NB4 (cell line): Measurements from ENCODE around the gene ERMN.

Experiments used
- POLR2A ChIP-seq: IDR thresholded peaks from 2 replicates; pipeline ENCODE4 v1.6.1; 2011; ENCODE audit warnings: mild to moderate bottlenecking; ENCODE audit not compliant: insufficient read length; ENCODE audit errors: extremely low read depth
- TF ChIP-seq, protein P1 (sequence below): IDR thresholded peaks from one replicate; pipeline ENCODE4 v1.5.1; 2012; ENCODE audit warnings: low read depth, low read length

DNA sequence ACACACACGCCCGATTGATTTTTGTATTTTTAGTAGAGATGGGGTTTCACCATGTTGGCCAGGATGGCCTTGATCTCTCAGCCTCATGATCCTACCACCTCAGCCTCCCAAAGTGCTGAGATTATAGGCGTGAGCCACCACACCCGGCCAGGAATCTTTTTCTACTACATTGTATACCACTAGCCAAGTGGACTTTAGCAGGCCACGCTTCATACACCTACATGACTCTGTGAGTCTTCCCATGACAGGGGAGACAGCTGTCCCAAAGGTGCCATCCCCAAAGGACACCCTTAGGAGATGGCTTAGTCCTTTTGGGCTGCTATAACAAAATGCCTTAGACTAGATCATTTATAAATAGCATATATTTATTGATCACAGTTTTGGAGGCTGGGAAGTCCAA is 32.8 kb downstream of the ERMN start:
- TF ChIP-seq, protein P1, sequence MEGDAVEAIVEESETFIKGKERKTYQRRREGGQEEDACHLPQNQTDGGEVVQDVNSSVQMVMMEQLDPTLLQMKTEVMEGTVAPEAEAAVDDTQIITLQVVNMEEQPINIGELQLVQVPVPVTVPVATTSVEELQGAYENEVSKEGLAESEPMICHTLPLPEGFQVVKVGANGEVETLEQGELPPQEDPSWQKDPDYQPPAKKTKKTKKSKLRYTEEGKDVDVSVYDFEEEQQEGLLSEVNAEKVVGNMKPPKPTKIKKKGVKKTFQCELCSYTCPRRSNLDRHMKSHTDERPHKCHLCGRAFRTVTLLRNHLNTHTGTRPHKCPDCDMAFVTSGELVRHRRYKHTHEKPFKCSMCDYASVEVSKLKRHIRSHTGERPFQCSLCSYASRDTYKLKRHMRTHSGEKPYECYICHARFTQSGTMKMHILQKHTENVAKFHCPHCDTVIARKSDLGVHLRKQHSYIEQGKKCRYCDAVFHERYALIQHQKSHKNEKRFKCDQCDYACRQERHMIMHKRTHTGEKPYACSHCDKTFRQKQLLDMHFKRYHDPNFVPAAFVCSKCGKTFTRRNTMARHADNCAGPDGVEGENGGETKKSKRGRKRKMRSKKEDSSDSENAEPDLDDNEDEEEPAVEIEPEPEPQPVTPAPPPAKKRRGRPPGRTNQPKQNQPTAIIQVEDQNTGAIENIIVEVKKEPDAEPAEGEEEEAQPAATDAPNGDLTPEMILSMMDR: no peak
- no peak for TF ChIP-seq POLR2A
